ENCODE measurements around the gene LIMS1. TPM values are rescaled to one million over a fixed set of nuclear protein-coding genes. Genes with fewer than 3 reads are reported as not detected.

Gene LIMS1
- total and polyA plus RNA-seq, 2 donors (not counting 3 experiments of a cell fraction or from before 2014, with no cell fraction given) = 153 to 229 TPM

- TF ChIP-seq POLR2AphosphoS5 (IDR thresholded peaks at IDR 0.05; ENCODE audit: insufficient read depth, low read depth, low read length) (no peak), EZH2 (IDR thresholded peaks at IDR 0.05; ENCODE audit: borderline replicate concordance, low read depth, low read length, severe bottlenecking) (no peak), GATA2 (IDR thresholded peaks at IDR 0.05; ENCODE audit: insufficient read depth, insufficient read length, low read depth, low read length) (no peak), POLR2A (IDR thresholded peaks at IDR 0.05; ENCODE audit: low read depth, low read length) (no peak), JUN (IDR thresholded peaks at IDR 0.05; ENCODE audit: borderline replicate concordance, insufficient read depth, insufficient read length, low read depth) (no peak), FOS (IDR thresholded peaks at IDR 0.05; ENCODE audit: borderline replicate concordance, insufficient read depth, low read length) (no peak), MYC (IDR thresholded peaks at IDR 0.05; ENCODE audit: low read depth, low read length) (no peak), CTCF (IDR thresholded peaks at IDR 0.05; ENCODE audit: extremely low read depth in 1 of 2, insufficient read depth in 1 of 2, low read depth in 1 of 2, low read length in 2 of 2) (no peak)
- TF ChIP-seq, protein P1, sequence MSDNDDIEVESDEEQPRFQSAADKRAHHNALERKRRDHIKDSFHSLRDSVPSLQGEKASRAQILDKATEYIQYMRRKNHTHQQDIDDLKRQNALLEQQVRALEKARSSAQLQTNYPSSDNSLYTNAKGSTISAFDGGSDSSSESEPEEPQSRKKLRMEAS (IDR thresholded peaks at IDR 0.05; ENCODE audit: insufficient read depth, insufficient read length) = no peak
- H3K4me2 ChIP-seq (ENCODE audit: insufficient read depth, low read length) = peak overlapping the region; percentile 27
- no TSS peak for BruUV-seq (replicated peaks)
- DNase-seq (ENCODE audit: low read depth, low spot score) = no peak
- no peak overlapping the region for H2AFZ ChIP-seq (ENCODE audit: low read depth, low read length)
- FAIRE-seq = no peak
- no peaks in the 10 kb centered on the region for H3K9me3 ChIP-seq (replicated peaks; ENCODE audit: control insufficient read depth, insufficient read depth, low read length)
- peaks cover 58% of the 10 kb centered on the region for H3K79me2 ChIP-seq (ENCODE audit: control insufficient read depth, insufficient read depth, low read length)
- no peaks in the 10 kb centered on the region for H3K36me3 ChIP-seq (ENCODE audit: control insufficient read depth in 2 of 2, extremely low read depth in 1 of 2, insufficient read depth in 2 of 2, low read length in 2 of 2)
- dilution Hi-C loops (cut with MboI; ENCODE audit: extremely low pct_ligation_motif_present, low sequenced_read_pairs) = no loop called here
- no peak overlapping the region for H3K4me3 ChIP-seq (replicated peaks in 1 of 3; ENCODE audit: insufficient read depth in 1 of 3, low read depth in 1 of 3, low read length in 3 of 3)
- H3K4me1 ChIP-seq (ENCODE audit: control insufficient read depth, extremely low read depth, insufficient read depth, low read length) = peaks cover 15% of the 10 kb centered on the region
- ChIA-PET POLR2A (no interaction called here), CTCF (interaction anchor here (0.6 to 4.2 kb wide), 4 partner anchors 11 to 33 kb away, joined by 3 to 13 read pairs (median 6); no protein-coding TSS in a partner anchor)
- H3K9ac ChIP-seq (replicated peaks; ENCODE audit: extremely low read depth, insufficient read depth, low read length) = no peak overlapping the region
- peak overlapping the region; percentile 20 for H3K27ac ChIP-seq (ENCODE audit: insufficient read depth, low read depth, low read length)
- H3K9me1 ChIP-seq (replicated peaks; ENCODE audit: control insufficient read depth, extremely low read depth, insufficient read depth, low read length) = no peaks in the 10 kb centered on the region
- no peaks in the 10 kb centered on the region for H4K20me1 ChIP-seq (replicated peaks; ENCODE audit: control insufficient read depth, extremely low read depth, insufficient read depth, low read length)
- H3K27me3 ChIP-seq (ENCODE audit: control insufficient read depth in 2 of 2, insufficient read depth in 2 of 2, low read length in 2 of 2) = no peaks in the 10 kb centered on the region
- intact Hi-C loops (cut with micrococcal nuclease) = no loop called here
Observed at GRCh38 chr2:108553209-108553919, 19.1 kb downstream of the LIMS1 start.

Data from endothelial cell of umbilical vein (primary cell).